ENCODE data around the gene LRRC4C. TPM values are rescaled to one million over a fixed set of nuclear protein-coding genes. Genes with fewer than 3 reads are reported as not detected.

LRRC4C gene
- total RNA-seq, 1 donor from 2014 or later = not detected

DNA sequence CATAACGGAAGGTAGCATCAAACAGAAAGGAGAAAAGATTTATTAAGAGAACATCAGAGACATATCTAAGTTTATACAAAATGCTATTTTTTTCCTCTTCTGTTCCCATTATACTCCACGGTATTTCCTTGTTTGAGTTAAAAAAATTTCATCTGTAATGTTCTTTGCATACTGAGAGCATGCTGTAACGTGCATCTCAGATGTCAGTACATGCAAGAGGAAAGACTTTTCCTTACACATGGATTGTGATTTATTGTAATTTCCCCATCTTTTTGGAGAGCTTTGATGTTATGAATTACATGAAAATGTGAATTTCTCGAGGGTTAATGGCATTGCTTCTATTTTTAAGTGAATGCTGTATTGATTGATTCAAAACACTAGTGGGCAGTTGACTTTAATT is 1164.0 kb downstream of the LRRC4C start:
- intact Hi-C loops (cut with micrococcal nuclease) = no loop called here

DNA sequence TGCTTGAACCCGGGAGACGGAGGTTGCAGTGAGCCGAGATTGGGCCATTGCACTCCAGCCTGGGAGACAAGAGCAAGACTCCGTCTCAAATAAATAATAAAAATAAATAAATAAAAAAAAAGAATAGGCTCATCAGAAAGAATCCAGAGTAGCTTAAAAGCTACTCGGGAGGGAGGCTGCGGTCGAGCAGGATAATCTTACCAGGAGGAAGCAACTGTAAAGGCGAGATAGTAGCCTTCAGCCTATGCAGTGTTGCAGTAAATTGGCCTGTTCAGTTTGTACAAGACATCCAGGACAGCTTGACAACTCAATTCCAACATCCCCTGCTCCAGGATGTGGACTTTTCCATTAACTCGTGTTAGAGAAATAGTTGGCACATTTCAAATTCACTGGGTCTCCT is 1164.7 kb downstream of the LRRC4C start:
- intact Hi-C loops (cut with micrococcal nuclease) = loop anchor here (5.0 kb wide), 1 partner anchor 917 kb away; no protein-coding TSS in a partner anchor

DNA sequence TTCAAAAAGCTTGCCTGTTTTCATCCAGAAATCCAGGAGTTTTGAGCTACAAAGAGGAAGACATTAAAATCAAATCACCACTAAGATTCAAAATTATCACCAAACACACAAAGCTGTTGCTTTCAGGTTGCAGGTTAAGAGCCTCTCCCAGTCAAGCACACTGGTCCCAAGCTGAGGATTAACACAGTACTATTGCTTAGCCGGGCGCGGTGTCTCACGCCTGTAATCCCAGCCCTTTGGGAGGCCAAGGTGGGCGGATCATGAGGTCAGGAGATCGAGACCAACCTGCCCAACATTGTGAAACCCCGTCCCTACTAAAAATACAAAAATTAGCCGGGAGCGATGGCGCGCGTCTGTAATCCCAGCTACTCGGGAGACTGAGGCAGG is 1165.1 kb downstream of the LRRC4C start:
- intact Hi-C loops (cut with micrococcal nuclease) = loop anchor here (5.0 kb wide), 1 partner anchor 917 kb away; no protein-coding TSS in a partner anchor

DNA sequence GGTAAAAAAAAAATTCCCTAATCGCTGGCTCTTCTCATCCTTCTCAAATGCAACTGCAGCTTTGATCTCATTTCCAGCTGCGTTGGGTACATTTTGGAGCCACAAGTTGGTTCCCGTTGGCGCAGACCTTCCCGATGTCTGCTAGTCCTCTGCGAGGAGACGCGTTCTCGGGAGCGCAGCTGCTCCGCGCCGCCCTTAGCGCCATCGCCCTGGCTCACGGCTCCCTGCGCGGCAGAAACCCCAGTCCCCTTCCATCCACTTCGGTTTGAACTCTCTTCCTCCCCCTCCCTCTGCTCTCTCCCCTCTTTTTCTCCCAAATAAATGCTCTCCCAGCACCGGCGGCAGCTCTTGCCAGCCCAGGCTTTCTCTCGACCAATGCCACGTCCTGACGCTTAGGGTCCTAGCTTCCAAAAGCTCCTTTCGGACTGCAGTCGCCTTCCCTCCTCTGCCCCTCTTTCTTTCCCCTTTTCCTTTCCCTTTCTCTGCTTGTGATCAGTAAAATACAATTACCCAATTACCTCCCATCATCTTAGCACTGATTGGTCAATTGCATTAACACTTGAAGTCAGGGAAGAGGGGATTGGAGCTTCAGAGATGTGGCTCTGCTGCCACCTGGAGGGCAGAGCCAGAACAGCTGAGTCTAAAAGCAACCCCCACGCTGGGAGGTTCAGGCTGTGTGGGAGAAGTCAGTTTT is 1165.7 kb downstream of the LRRC4C start:
- intact Hi-C loops (cut with micrococcal nuclease) = loop anchor here (5.0 kb wide), 1 partner anchor 917 kb away; no protein-coding TSS in a partner anchor

DNA sequence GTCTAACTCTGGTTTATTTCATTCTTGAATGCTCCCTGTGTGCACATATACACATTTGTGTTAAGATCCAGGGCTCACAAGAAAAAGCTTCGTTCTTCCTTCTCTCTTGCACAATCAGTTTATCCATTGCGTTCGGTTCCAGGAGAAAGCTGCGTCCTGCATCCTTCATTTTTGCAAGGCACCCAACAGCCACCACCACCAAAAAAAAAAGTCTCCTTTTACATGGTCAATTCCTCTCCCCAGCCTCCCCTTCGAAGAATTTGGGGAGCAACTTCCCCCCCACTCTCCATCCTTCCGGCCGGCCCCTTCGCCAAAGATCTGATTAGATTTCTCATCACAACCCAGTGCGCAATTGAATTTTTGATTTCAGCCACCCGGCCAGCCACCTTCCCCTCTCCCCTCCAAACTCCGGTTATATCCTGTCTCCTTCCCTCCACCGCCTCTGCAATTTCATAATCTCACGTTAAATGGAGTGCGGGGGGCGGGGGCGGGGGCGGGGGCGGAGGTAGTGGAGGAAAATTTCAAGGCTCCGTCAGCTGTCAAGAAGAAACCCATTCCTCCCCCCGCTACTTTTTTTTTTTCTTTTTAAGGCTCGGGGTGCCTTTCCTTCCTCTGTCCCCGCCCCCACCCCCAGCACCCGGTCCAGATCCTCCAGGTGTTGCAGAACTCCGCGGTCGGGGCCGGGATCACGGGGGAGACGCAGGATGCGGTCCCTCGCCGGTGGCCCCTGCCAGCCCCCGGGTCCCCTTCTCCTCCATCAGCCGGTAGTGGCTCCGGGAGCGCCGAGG is 1166.5 kb downstream of the LRRC4C start:
- intact Hi-C loops (cut with micrococcal nuclease) = loop anchor here (5.0 kb wide), 1 partner anchor 916 kb away; no protein-coding TSS in a partner anchor

DNA sequence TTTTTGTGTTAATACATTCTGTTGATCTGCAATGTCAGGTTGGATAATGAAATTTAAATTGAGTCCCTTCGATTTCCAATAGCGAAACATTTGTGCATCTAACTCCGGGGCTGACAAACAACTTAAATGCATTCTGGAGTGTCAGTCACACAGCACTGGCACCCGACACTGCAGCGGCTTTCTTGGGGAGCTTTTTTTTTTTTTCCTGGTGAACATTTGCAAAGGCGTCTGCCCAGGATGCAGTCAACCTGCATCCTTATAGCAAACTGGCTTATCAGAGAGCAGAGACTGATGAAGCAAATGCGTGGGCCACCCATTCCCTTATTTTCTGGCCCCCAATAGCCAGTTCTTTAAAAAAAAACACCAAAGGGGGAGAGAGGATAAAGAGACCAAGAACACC is 1167.7 kb downstream of the LRRC4C start:
- intact Hi-C loops (cut with micrococcal nuclease) = loop anchor here (5.0 kb wide), 1 partner anchor 914 kb away; no protein-coding TSS in a partner anchor

DNA sequence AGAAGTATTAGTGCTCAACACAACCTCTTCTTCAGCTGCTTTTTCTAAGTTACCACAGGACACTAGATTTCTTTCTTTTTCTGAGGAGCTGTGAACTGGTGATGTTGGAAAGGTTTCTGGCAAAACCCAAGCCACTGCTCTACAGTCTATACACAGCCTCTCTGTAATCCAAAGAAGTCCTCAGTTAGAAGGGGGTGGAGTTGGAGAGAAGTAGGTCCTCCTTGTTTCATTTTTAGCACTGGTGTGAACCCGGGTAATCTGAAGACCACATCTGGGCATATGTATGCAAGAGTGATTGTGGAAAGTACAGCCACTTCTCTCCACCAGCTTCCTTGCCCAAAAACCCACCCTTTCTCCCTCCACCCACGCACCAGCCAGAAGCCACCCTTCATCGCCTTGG is 1168.1 kb downstream of the LRRC4C start:
- intact Hi-C loops (cut with micrococcal nuclease) = loop anchor here (5.0 kb wide), 1 partner anchor 914 kb away; no protein-coding TSS in a partner anchor

DNA sequence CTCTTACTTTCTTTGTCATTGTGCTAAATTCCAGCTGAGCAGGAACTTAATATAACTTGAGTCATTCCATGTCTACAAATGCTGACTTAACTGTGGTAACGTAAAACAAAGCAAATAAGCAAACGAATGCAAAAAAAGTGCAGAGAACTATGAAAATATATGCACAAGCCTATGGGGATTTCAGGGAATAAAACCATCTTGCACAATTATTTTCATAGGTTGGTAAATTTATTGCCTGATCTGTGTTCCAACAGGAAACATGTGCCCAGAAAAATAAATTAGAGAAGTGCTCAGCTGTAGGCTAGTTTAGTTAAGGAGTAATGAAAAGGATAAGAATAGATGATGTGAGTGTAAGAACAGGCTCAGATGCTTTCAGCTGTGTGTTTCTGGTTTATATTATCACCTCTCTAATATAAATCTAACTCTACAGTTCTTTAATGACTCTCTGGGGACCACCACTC is 1169.3 kb downstream of the LRRC4C start:
- intact Hi-C loops (cut with micrococcal nuclease) = loop anchor here (5.0 kb wide), 1 partner anchor 913 kb away; no protein-coding TSS in a partner anchor

DNA sequence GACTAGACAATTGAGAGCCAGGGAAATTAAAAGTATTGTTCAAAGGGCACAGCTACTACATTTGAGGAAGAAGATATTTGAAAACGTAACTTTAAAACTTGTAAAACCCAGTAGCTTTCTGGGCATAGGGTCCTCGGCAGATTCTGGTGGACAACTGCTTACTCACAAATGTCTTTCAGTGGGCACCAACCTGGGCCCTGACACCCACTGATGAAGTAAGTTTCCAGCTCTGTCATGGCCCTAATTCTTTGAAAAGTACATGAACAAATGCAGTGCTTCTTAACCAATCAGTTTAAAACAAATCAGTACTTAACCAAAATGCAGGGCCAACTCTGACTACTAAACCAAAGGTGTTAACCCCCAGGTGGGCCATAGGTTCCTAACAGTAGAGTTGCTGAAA is 1170.1 kb downstream of the LRRC4C start:
- intact Hi-C loops (cut with micrococcal nuclease) = no loop called here

DNA sequence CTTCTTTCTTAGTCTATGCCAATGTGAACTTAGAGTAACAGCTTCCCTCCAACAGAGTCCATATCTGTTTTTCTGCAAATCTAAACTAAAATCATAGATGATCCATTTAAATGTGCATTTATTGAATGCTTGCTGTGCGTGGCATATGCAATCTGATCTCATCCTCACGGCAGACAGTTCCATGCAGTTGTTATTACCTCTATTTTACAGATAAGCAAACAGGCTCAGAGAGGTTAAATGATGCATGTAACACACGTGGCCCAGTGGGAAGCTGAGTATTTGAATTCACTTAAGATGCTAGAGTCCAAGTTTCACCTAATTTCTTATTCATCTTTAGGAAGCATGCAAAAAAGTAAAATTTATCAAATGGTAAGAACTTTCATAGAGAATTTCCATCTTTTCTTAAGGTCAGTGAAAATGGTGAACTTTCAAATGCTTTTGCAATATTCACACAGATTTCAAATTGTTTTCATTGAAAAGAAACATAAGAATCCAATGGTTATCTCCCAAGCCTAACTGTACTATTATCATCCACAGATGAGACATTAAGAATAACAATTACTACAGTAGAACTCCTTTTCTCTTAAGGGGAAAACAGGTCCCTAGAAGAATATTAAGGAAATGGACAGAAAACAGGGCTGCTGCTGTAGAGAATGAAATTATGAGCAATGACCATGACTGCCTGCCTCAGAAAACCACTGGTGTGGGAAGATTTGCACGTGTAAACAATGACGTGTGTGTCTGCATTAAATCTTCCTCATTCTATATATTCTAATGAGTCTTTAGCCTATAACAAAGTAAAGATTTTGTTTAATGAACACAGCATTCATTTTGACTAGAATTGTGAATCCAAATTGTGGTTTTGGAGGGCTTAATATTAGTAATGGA is 1171.3 kb downstream of the LRRC4C start:
- intact Hi-C loops (cut with micrococcal nuclease) = no loop called here

DNA sequence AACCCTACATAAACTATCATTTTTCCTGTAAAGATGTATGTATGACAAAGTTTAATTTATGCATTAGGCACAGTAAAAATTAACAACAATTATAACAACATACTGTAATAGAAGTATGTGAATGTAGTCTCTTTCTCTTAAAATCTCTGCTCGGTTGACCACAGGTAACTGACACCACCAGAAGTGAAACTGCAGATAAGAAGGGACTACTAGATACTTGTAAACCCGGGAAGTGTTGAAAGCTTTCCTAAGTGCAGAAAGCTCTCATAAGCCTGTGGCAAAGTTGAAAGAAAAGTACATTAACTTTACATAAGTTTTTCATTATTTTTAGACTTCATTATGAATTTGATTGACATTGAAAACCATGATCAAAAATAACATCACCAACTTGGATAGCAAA is 1173.3 kb downstream of the LRRC4C start:
- intact Hi-C loops (cut with micrococcal nuclease) = no loop called here

DNA sequence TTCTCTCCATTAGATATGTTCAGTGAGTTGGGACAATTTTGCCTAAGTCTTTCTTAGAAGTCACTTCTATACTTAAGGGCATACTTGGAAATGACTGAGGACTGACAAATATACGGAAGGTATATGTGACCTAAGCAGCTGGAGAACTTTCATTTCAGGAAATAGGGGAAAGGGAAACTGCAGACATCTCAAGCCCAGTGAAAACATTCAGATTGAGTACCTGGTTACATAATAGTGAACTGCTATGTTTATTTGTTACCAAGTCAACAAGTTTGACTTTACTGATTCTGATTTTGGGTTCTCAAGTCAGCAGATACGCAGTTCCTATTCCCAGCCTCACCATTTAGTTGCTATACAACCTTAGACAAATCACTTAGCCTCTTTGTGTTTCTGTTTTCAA is 1173.9 kb downstream of the LRRC4C start:
- intact Hi-C loops (cut with micrococcal nuclease) = no loop called here

DNA sequence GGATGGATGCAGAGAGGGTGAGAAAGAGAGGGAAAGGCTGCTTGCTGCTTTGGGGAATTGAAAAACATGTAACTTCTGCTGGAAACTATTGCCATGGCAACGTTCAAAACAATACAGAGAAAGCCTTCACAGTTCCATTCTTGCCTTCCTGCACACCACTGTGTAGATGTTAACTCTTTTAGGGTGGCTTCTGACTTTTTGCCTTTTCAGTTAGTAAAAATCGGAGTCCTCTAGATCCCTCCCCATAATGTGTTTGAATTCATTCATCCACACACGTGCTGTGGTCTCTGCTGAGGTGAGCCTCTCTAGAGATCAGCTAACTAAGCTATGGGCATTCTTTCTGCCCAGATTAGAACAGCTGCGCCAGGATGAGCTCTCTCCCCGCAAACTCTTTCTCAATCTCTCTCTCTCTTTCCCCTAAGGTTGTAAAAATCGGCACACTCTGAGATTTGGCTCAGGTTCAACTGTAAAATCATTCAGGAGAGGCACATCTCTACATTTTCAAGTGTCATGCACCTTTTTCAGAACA is 1178.3 kb downstream of the LRRC4C start:
- intact Hi-C loops (cut with micrococcal nuclease) = no loop called here

DNA sequence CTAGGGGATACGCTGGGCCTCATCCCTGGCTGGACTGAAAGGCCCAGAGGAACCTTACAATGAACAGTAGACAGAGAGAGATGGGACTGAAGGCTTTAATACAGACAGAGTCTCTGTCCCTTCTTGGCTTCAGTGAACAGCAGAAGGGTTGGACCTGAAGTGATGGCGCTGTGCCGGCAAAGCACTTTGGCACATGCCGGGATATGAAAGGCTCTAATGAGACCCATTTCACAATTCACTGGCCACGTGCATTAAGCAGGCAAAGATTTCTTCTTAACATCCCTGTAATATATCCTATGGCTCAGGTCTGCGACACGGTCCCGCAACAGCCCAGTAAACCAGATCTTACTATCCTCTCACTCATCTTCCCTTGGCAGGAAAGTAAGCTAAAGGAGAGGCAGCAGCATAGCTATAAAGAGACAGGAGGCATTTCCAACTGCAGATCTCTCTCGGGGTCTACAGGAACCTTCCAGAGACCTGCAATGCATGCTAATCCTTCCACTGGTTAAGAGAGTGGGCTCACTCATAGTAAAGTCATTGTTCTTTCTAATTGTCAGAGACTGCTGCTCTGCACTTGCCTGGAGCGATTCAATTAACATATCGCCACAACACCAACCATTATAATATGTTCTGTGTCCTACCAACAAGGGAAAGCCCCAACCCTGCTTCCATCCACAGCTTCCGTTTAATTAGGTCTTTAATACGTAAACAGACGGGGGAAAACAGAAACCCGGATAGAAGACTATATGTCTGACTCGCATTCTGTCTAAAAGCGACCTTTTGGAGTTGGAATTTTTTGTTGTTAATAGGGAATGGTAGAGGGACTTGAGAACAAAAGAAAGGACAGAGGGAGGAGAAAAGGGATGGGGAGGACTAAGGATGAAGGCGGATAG is 1179.0 kb downstream of the LRRC4C start:
- intact Hi-C loops (cut with micrococcal nuclease) = no loop called here

DNA sequence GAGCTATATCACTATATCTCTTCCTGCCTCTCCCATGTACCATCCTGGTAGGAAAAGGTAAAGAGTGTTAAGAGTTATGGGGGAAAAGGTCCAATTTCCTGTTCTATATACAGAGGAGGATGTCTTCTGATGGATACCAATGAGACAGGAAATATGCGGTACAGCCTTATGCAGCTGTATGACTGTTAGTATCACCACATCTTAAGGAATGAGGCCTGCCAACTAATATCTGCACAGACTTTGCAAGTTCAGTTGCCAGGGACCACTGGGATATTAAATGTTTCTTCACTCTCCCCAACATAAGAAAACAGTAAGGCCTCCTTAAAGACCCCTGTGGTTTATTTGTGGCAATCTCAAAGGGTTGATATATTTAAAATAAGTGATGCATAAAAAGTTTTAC is 1182.5 kb downstream of the LRRC4C start:
- intact Hi-C loops (cut with micrococcal nuclease) = no loop called here

DNA sequence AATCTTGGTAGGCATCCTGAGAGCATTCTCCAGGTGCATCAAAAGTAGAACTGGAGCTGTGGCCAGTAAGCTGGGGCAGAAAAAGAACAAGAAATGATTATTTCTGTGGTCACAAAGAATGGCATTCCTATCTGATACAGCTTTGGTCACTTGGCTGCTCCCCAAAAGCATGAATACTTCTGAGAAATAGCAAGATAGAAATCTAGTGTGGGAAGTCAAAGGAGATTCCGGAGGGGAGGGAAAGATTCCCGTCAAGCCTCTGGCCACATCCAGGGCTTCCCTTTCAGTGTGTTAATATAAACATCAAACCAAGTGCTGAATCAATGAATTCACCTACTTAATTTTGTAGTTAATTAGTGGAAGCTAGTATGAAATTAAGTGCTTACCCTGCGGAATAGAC is 1185.4 kb downstream of the LRRC4C start:
- intact Hi-C loops (cut with micrococcal nuclease) = no loop called here

DNA sequence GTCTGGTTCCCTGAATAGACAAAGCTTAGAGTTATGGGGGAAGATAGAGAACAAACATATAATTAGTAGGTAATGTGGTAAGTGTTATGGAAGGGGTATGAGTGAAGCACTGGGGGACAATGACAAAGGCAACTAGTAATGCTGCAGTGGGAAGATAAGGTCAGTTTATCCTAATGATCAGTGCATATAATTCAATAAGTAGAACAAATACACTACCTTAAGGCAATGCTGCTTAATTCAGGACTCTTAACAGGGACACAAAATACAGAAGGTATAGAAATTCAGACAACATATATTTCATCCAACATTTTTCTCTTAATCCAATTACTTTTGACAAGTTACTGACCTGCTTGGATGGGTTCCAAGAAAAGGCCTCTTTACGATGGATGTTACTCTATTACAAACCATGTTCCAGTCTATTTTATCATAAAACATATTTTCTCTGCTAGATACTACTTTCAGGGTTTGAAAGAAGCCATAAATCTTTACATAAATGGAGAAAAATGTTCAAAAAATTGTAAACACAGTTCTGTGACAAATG is 1186.2 kb downstream of the LRRC4C start:
- intact Hi-C loops (cut with micrococcal nuclease) = no loop called here

DNA sequence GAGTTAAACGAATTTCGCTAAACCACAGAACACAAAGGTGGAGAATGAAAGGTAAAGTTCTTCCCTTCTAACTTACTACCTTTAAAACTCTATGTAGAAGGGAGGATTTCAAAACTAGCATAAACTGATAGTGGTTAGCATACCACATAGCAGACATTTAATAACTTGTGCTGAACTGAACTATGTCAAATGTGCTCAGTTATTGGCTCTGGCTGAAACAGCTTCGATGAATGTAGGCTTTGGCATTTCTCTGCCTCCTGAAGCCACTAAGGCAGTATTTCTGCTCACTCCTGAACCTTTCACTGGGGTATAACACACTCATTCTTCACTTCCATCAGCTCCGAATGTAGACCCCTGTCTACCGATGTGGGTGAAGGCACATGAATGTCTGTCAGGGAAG is 1188.1 kb downstream of the LRRC4C start:
- intact Hi-C loops (cut with micrococcal nuclease) = no loop called here

DNA sequence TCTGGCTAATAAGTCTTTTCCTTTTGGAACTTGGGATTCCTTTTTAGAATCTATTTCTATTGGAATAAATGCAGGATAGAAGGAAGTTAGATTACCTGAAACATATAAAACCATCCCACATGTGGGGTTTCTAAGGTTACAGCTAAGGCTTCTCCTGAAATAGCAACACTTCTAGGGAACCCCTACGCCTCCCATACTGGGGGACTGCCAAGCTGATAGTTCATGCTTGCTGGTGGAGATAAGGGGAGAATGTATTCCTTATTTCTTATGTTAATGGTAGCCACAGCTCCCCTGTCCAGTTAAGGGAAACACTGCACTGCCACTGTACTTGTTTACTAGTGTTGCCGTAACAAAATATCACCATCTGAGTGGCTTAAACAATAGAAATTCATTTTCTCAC is 1189.6 kb downstream of the LRRC4C start:
- intact Hi-C loops (cut with micrococcal nuclease) = no loop called here

DNA sequence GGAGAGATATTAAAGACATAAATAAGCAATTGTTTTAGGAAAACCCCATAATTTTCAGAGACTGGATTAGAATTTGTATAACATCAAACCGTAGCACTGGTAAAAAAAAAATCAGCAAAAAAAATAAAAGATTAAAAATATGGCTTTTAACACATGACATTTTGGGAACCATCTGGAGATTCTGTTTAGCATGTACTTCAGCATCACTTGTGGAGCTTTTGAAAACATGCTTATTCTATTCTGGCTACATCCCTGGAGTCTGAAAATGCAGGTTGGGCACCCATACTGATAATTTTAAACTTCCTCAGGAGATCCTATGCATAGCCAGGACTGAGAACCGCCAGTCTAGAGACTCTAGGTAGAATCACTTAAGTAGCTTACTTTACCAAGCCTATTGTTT is 1190.9 kb downstream of the LRRC4C start:
- intact Hi-C loops (cut with micrococcal nuclease) = no loop called here

All from T-helper 1 cell treated with Interleukin-12 subunit alpha and Interleukin-12 subunit beta and Interleukin-4 antibody, amounts not matched to agents 30 ng/mL and 1 ng/mL, for 36 hours (primary cell).